Stimulated activated CD4-positive, alpha-beta T cell treated with anti-CD3 and anti-CD28 coated beads, TNF-alpha, amount 100 ng/mL, for 24 hours (primary cell): ENCODE results near the gene AEBP2.
A peak's percentile ranks its signal among the peaks of the same experiment; 100 is the strongest.

Source experiments
- DNase-seq, 3 experiments: peaks; one replicate each; pipeline ENCODE4 v3.0.0-alpha.2; 2020; ENCODE audit warnings: low read depth in 3 of 3

AEBP2 gene

GRCh38 chr12:19552441-19553097 lies 113.3 kb downstream of the AEBP2 start:
- DNase-seq: peak in 1 of 3 experiments; percentile 5

- no peak for DNase-seq
Observed at GRCh38 chr12:19553175-19553574, 113.9 kb downstream of the AEBP2 start.

- DNase-seq: no peak
Observed at GRCh38 chr12:19561411-19561961, 122.2 kb downstream of the AEBP2 start.
